ENCODE data around the gene FGF1.

FGF1 gene

GRCh38 chr5:142703153-142703552 lies 17.3 kb upstream of the FGF1 start:
- DNase-seq, result no peak

GRCh38 chr5:142701673-142702311 lies 15.9 kb upstream of the FGF1 start:
- ATAC-seq (replicated peaks) (no peak), DNase-seq (no peak)
- Mint-ChIP-seq H3K27me3 (peaks cover 22 to 40% of the 10 kb centered on the region in 2 donors), H3K27ac (no peak overlapping the region), H3K9me3 (peaks cover 0 to 2% of the 10 kb centered on the region in 2 donors), H3K4me1 (no peaks in the 10 kb centered on the region), H3K4me3 (no peak overlapping the region), H3K36me3 (no peaks in the 10 kb centered on the region)

More at GRCh38 chr5:142703153-142703552, 17.3 kb upstream of the FGF1 start:
- no peaks in the 10 kb centered on the region for H3K36me3 Mint-ChIP-seq
- H3K27ac Mint-ChIP-seq, result no peak overlapping the region
- H3K9me3 Mint-ChIP-seq, result peaks cover 0 to 2% of the 10 kb centered on the region in 2 donors
- H3K27me3 Mint-ChIP-seq, result peaks cover 15 to 34% of the 10 kb centered on the region in 2 donors
- H3K4me3 Mint-ChIP-seq, result no peak overlapping the region
- H3K4me1 Mint-ChIP-seq, result no peaks in the 10 kb centered on the region
- no peak for ATAC-seq (replicated peaks)

DNA sequence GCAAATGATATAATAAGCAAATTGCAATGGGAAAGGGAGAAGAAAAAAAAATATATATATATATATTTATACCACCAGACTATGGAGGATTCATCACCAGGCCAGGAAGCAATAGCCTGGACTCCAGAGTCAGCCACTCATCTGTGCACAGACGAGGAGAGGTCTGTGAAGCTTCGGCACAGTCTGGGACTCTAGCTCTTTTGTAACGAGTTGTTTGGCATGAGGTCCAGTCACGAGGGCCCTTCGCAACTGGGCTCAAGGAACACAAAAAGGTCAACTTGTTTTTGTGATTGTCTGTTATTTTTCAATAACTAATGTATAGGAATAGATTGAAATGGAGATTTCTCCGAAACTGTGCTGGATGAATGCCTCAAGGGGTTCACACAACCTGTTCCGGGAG lies 14.7 kb upstream of the FGF1 start:
- no peaks in the 10 kb centered on the region for H3K36me3 Mint-ChIP-seq
- ATAC-seq (replicated peaks) (no peak), DNase-seq (no peak)
- H3K27ac Mint-ChIP-seq, result no peak overlapping the region
- no peak overlapping the region for H3K4me3 Mint-ChIP-seq
- H3K9me3 Mint-ChIP-seq, result peaks cover 0 to 2% of the 10 kb centered on the region in 2 donors
- peaks cover 20 to 34% of the 10 kb centered on the region in 2 donors for H3K27me3 Mint-ChIP-seq
- H3K4me1 Mint-ChIP-seq, result no peaks in the 10 kb centered on the region

- ATAC-seq (replicated peaks), result peak; percentile 74 to 81
Observed at GRCh38 chr5:142699184-142699720, 13.4 kb upstream of the FGF1 start.

DNA sequence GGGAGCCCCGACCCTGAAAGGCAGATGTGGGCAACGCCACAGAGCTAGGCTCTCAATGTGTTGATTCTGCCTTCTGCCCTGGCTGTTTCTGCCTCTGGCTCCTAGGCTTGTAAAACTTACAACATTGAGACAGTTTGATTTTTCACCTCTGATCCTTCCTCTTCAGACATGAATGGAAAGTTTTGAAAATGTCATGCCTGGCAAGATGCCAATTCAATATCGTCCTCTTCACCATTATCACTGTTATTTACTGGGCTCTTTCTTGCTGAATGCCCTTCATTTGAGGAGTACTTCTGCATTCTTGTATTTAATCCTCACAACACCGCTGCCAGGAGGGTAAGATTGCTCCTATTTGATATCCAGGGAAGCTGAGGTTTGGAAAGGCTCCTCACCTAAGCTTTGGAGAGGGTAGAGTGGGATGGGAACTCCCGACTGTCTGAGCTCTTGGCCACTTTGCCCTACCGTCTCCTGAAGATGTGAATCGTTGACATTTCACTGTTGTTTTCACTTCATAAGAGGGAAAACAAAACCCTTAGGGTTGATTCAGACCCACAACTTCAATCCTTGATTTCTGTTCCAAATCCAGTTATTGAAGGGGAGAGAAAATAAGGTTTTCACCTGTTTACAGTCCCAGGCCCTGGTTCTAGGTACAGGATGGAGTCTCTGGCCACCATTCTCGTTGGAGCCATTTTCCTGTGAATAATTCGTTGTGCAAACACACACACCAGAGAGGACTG lies 12.7 kb upstream of the FGF1 start:
- ATAC-seq (replicated peaks), result no peak
- Mint-ChIP-seq H3K4me1 (no peaks in the 10 kb centered on the region), H3K4me3 (no peak overlapping the region), H3K9me3 (peaks cover 0 to 2% of the 10 kb centered on the region in 2 donors), H3K27ac (no peak overlapping the region), H3K36me3 (no peaks in the 10 kb centered on the region), H3K27me3 (peaks cover 16 to 23% of the 10 kb centered on the region in 2 donors)
- DNase-seq, result no peak

More at GRCh38 chr5:142699184-142699720, 13.4 kb upstream of the FGF1 start:
- Mint-ChIP-seq H3K27me3 (peaks cover 16 to 23% of the 10 kb centered on the region in 2 donors), H3K4me3 (no peak overlapping the region), H3K9me3 (peaks cover 0 to 2% of the 10 kb centered on the region in 2 donors), H3K36me3 (no peaks in the 10 kb centered on the region), H3K4me1 (no peaks in the 10 kb centered on the region), H3K27ac (no peak overlapping the region)
- DNase-seq, result peak; percentile 42

DNA sequence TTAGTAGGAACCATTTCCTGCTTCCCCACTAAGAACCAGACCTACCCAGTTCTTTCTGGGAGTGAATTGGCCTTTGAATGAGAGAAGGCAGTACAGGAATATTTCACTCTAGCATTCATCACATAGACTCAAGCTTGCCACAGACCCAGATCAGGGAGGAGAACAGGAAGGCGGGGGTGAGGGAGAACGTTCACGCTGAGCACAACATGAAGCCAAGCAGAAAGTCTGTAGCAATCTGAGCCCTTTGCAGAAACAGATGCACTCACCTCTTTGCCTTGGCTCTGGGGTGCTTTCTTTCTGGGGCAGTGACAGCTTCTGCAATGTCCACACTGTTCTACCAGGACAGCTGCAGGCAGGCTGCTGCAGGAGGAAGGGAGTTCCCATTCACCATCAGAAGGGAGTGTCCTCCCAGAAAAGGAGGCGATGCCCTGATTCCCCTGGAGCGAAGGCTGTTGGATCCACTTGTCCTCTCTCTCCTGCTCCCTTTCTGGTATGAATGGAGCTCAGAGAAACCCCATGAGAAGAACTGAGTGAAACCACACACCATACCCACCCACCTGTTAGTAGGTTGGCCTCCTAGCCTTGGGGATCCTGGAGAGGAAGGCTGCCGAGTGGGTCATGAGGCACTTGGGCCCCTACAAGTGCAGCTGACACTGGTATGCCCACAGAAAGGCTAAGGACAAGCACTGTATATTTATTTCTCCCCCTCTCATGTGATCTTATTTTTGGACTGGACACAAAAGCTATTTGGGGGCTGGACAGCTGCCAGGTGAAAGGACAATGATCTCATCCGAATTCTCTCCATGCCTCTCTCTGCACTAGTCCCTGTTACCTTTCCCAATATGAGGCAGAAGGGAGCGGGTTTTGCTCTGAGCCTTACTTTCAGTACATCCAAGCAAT lies 11.7 kb upstream of the FGF1 start:
- DNase-seq, result no peak
- Mint-ChIP-seq H3K4me3 (no peak overlapping the region), H3K9me3 (peaks cover 0 to 2% of the 10 kb centered on the region in 2 donors), H3K36me3 (no peaks in the 10 kb centered on the region), H3K4me1 (no peaks in the 10 kb centered on the region), H3K27me3 (peaks cover 16 to 17% of the 10 kb centered on the region in 2 donors), H3K27ac (no peak overlapping the region)
- ATAC-seq (replicated peaks), result no peak

GRCh38 chr5:142696379-142696778 lies 10.5 kb upstream of the FGF1 start:
- no peaks in the 10 kb centered on the region for H3K36me3 Mint-ChIP-seq
- no peaks in the 10 kb centered on the region for H3K4me1 Mint-ChIP-seq
- no peak overlapping the region for H3K4me3 Mint-ChIP-seq
- no peak overlapping the region for H3K27ac Mint-ChIP-seq
- ATAC-seq (replicated peaks) (no peak), DNase-seq (no peak)
- H3K9me3 Mint-ChIP-seq, result peaks cover 0 to 2% of the 10 kb centered on the region in 2 donors
- peaks cover 16 to 17% of the 10 kb centered on the region in 2 donors for H3K27me3 Mint-ChIP-seq

DNA sequence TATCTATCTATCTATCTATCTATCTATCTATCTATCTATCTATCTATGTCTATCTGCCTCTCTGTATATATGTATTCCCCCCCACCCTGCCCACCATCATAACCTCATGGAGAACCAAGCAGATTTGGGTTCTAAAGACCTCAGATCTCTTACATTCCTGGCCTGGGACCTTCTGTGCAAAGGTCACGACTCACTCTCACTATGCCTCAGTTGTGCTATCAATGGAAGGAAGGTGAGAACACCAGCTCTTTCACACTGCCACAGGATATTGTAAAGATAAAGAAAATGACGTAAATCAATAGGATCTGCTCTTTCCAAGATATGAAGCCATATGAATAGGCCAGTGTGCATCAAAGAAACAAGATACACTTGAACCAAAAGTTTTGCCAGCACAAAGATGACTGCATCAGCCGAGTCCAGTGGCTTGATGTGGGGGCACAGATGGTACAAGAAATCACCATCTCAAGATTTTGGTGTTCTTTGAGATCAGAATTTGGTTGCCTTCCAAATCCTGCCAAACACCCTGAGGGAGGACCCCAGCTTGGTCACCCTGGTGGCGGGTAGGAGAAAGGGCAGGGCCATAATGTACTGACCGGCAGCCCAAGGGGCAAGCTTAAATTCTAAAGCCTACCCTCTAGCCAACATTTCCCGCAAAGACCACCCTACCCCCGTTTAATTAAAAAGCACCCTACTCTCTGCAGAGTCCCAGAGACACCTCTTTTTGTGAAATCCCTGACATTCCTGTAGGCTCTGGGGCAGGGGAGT lies 8.4 kb upstream of the FGF1 start:
- Mint-ChIP-seq H3K27ac (no peak overlapping the region), H3K27me3 (peaks cover 24 to 26% of the 10 kb centered on the region in 2 donors)

DNA sequence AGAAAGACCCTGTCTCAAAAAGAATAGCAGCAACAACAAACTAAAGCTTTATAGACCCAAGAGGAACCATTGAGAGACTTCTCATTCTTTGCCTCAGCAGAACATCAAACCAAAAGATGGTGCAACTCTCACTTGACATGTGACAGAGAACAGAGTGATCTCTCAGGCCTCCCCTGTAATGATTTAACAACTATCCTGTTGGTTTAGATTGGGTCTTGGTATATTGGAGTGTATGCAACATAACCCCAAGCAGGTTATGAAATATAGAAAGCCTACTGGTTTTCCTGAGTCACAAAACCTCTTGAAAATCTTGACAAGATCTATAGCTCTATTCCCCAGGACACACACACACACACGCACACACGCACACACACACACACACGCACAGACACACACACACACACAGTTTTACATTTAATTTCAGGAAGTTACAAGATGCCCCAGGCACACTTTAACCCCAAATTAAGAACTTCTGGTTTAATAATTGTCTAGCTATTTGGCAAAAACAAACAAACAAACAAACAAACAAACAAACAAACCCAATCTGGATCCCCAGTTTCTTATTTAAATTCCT lies 6.5 kb upstream of the FGF1 start:
- DNase-seq, result no peak
- Mint-ChIP-seq H3K4me3 (no peak overlapping the region), H3K27ac (no peak overlapping the region), H3K36me3 (no peaks in the 10 kb centered on the region), H3K9me3 (no peaks in the 10 kb centered on the region), H3K4me1 (no peaks in the 10 kb centered on the region), H3K27me3 (peaks cover 15 to 24% of the 10 kb centered on the region in 2 donors)
- no peak for ATAC-seq (replicated peaks)

More for the DNA sequence above, 8.4 kb upstream of the FGF1 start:
- peaks cover 0 to under 1% of the 10 kb centered on the region in 2 donors for H3K9me3 Mint-ChIP-seq
- no peaks in the 10 kb centered on the region for H3K4me1 Mint-ChIP-seq
- H3K4me3 Mint-ChIP-seq, result no peak overlapping the region
- ATAC-seq (replicated peaks) (no peak), DNase-seq (no peak)
- no peaks in the 10 kb centered on the region for H3K36me3 Mint-ChIP-seq

- Mint-ChIP-seq H3K27me3 (peaks cover 17 to 18% of the 10 kb centered on the region in 2 donors), H3K4me1 (no peaks in the 10 kb centered on the region), H3K4me3 (no peak overlapping the region), H3K36me3 (no peaks in the 10 kb centered on the region), H3K9me3 (no peaks in the 10 kb centered on the region), H3K27ac (no peak overlapping the region)
- ATAC-seq (replicated peaks), result no peak
- DNase-seq, result no peak
Observed at GRCh38 chr5:142690667-142691066, 4.8 kb upstream of the FGF1 start.

- ATAC-seq (replicated peaks) (no peak), DNase-seq (no peak)
- Mint-ChIP-seq H3K4me1 (no peaks in the 10 kb centered on the region), H3K36me3 (no peaks in the 10 kb centered on the region), H3K9me3 (no peaks in the 10 kb centered on the region), H3K4me3 (no peak overlapping the region), H3K27ac (no peak overlapping the region), H3K27me3 (peaks cover 16 to 18% of the 10 kb centered on the region in 2 donors)
Observed at GRCh38 chr5:142689081-142689480, 3.2 kb upstream of the FGF1 start.

GRCh38 chr5:142688281-142688989 lies 2.5 kb upstream of the FGF1 start:
- H3K27ac Mint-ChIP-seq, result no peak overlapping the region
- H3K27me3 Mint-ChIP-seq, result peaks cover 16 to 18% of the 10 kb centered on the region in 2 donors

GRCh38 chr5:142686968-142687367 lies 1.1 kb upstream of the FGF1 start:
- no peak overlapping the region for H3K27ac Mint-ChIP-seq
- H3K9me3 Mint-ChIP-seq, result no peaks in the 10 kb centered on the region
- H3K4me3 Mint-ChIP-seq, result no peak overlapping the region
- peaks cover 16 to 18% of the 10 kb centered on the region in 2 donors for H3K27me3 Mint-ChIP-seq
- H3K4me1 Mint-ChIP-seq, result no peaks in the 10 kb centered on the region
- DNase-seq (no peak), ATAC-seq (replicated peaks) (no peak)
- H3K36me3 Mint-ChIP-seq, result no peaks in the 10 kb centered on the region

More at GRCh38 chr5:142688281-142688989, 2.5 kb upstream of the FGF1 start:
- ATAC-seq (replicated peaks) (no peak), DNase-seq (no peak)
- no peaks in the 10 kb centered on the region for H3K36me3 Mint-ChIP-seq
- H3K9me3 Mint-ChIP-seq, result no peaks in the 10 kb centered on the region
- H3K4me3 Mint-ChIP-seq, result no peak overlapping the region
- no peaks in the 10 kb centered on the region for H3K4me1 Mint-ChIP-seq
